Brain microvascular endothelial cell (primary cell): ENCODE measurements around the gene C17orf50.

ENCODE experiments used
- DNase-seq: peaks from one replicate; pipeline ENCODE4 v3.0.0-alpha.2; 2020
- H3K27ac ChIP-seq: fragments of 250-450 bp; sonication (Bioruptor Pico); 2 replicates; pipeline ENCODE4 v1.5.1; 2020; ENCODE audit warnings: mild to moderate bottlenecking, moderate library complexity
- H3K27me3 ChIP-seq: fragments of 250-450 bp; sonication (Bioruptor Pico); replicated peaks from 2 replicates; pipeline ENCODE4 v1.5.1; 2020; ENCODE audit warnings: mild to moderate bottlenecking
- H3K36me3 ChIP-seq: fragments of 250-450 bp; sonication (Bioruptor Pico); replicated peaks from 2 replicates; pipeline ENCODE4 v1.5.1; 2020; ENCODE audit warnings: mild to moderate bottlenecking
- H3K4me3 ChIP-seq: 2 replicates; pipeline ENCODE4 v1.5.1; 2011; ENCODE audit warnings: low read depth, mild to moderate bottlenecking, control low read depth, low read length, moderate library complexity
- in situ Hi-C: cut with HindIII; loops from 2 replicates; pipeline ENCODE4 v1.10.0; 2017; ENCODE audit warnings: low sequenced_read_pairs, low pct_ligation_motif_present
- TF ChIP-seq, protein P1 (sequence below): IDR thresholded peaks from 2 replicates; pipeline ENCODE4 v1.5.1; 2011; ENCODE audit warnings: low read depth, mild to moderate bottlenecking, moderate library complexity, low read length, control low read depth, inconsistent platforms; ENCODE audit errors: missing control alignments

C17orf50 gene

GRCh38 chr17:35766489-35766877 is 5.8 kb downstream of the C17orf50 start:
- in situ Hi-C loops: no loop called here
- H3K4me3 ChIP-seq: no peak overlapping the region

GRCh38 chr17:35766903-35767510 is 6.3 kb downstream of the C17orf50 start:
- Histone ChIP-seq H3K4me3 (no peak overlapping the region), H3K27me3 (no peaks in the 10 kb centered on the region), H3K27ac (no peak overlapping the region), H3K36me3 (no peaks in the 10 kb centered on the region)
- DNase-seq: no peak
- TF ChIP-seq, protein P1, sequence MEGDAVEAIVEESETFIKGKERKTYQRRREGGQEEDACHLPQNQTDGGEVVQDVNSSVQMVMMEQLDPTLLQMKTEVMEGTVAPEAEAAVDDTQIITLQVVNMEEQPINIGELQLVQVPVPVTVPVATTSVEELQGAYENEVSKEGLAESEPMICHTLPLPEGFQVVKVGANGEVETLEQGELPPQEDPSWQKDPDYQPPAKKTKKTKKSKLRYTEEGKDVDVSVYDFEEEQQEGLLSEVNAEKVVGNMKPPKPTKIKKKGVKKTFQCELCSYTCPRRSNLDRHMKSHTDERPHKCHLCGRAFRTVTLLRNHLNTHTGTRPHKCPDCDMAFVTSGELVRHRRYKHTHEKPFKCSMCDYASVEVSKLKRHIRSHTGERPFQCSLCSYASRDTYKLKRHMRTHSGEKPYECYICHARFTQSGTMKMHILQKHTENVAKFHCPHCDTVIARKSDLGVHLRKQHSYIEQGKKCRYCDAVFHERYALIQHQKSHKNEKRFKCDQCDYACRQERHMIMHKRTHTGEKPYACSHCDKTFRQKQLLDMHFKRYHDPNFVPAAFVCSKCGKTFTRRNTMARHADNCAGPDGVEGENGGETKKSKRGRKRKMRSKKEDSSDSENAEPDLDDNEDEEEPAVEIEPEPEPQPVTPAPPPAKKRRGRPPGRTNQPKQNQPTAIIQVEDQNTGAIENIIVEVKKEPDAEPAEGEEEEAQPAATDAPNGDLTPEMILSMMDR: peak; percentile 74
- in situ Hi-C loops: no loop called here

More at GRCh38 chr17:35766489-35766877, 5.8 kb downstream of the C17orf50 start:
- H3K27ac ChIP-seq: no peak overlapping the region
- TF ChIP-seq, protein P1: no peak
- DNase-seq: no peak
- H3K36me3 ChIP-seq: no peaks in the 10 kb centered on the region
- H3K27me3 ChIP-seq: no peaks in the 10 kb centered on the region

DNA sequence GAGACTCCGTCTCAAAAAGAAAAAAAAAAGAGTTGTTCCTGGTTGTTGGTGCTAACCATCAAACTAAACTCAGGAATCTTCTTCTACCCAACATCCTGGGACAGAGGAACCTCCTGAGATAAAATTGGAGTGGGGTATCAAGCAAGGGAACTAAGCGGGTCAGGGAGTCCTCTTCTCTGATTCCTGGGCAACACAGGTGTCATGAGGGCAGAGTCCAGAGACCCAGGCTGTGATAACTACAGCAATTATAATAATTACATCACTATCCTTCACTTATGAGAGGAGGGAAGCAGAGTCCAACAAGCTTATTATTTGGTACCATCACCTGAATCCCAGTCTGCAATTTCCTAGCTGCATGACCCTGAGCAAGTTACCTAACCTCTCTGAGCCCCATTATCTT is 8.1 kb downstream of the C17orf50 start:
- Histone ChIP-seq H3K27ac (no peak overlapping the region), H3K4me3 (no peak overlapping the region), H3K27me3 (no peaks in the 10 kb centered on the region), H3K36me3 (no peaks in the 10 kb centered on the region)
- in situ Hi-C loops: no loop called here
- DNase-seq: no peak
- TF ChIP-seq, protein P1: no peak

- Histone ChIP-seq H3K27me3 (no peaks in the 10 kb centered on the region), H3K4me3 (no peak overlapping the region), H3K36me3 (no peaks in the 10 kb centered on the region), H3K27ac (no peak overlapping the region)
- TF ChIP-seq, protein P1: peak; percentile 18
- DNase-seq: no peak
- in situ Hi-C loops: no loop called here
These were observed 9.3 kb downstream of the C17orf50 start for GRCh38 chr17:35769895-35770486.

GRCh38 chr17:35773129-35773528 is 12.4 kb downstream of the C17orf50 start:
- Histone ChIP-seq H3K36me3 (no peaks in the 10 kb centered on the region), H3K27ac (no peak overlapping the region), H3K27me3 (no peaks in the 10 kb centered on the region), H3K4me3 (no peak overlapping the region)
- in situ Hi-C loops: no loop called here
- TF ChIP-seq, protein P1: no peak
- DNase-seq: no peak
